ENCODE results near the gene DGKD.

DGKD gene

DNA sequence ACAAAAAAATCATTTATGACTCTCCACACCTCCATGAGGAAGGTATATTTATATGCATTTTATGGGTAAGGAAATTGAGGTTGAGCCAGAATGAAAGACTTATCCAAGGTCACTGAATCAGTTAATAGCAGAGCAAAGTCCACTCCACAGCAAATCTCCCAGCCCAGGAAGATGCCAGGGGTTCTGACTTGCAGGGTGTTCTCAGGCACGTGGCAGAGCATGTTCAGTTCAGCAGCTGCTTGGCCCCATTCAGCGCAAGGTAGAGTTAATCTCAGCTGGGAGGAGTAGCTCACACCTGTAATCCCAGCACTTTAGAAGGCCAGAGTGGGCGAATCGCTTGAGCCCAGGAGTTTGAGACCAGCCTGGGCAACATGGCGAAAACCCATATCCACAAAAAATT lies 17.8 kb upstream of the DGKD start:
- no peak for DNase-seq (ENCODE audit: low read depth in 2 of 2)

DNA sequence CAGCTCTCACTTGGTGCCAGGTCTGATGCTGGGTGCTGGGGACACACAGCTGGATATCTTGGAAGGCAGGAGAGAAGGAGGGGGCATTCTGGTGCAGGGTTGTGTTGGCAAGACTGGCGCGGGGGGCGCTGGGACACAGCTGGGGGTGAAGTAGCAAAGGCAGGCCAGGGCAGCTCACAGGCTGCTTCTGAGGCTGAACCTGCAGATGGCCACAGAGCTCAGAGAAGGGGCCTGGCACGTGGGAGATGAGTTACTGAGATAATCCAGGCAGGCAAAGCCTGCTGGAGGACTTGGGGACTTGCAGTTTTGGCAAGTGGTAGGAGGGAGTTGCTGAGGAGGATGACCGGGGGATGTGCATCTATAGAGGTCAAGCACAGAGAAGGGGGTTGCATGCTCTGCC lies 16.2 kb upstream of the DGKD start:
- DNase-seq (ENCODE audit: low read depth in 2 of 2) = no peak

DNA sequence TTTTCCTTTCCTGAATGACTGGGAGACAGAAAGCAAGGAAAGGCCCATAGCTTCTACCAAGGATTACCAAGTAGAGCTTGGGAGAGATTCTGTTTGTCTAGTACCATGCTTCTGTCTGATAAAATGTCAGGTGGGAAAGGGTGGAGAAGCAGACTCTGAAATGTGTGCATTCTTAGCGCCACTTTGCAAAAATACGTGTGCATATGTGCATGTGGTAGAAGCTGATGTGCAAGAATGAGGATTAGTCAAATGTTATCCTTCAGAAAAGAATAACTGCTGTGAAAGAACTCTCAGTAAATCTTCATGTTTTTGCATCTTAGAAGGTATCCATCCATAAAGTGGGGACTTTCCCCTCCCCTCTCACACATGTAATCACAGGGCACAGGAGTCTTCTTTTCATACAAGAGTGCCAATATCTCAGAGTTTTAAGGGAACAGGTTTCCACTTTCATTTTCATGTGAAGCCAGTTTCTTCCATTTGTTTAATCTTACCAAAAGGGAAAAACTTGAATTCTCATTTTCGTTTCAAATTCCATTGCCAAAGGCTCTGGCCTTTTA lies 15.4 kb upstream of the DGKD start:
- no peak for DNase-seq (ENCODE audit: low read depth in 2 of 2)

DNA sequence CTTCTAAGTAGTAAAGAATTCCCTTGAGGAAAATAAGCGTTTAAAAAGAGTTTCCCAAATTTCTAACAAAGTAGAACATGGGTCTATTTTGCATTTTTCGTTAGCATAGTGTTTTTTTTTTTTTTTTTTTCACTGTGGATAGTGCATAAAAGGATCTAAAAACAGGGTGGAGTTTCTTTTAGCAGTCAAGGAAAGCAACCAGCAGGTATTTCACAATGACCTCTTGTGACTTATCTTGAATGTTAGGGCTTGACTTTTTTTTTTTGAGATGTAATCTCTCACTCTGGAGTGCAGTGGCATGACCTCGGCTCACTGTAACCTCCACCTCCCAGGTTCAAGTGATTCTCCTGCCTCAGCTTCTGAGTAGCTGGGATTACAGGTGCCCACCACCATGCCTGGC lies 14.9 kb upstream of the DGKD start:
- no peak for DNase-seq (ENCODE audit: low read depth in 2 of 2)

DNA sequence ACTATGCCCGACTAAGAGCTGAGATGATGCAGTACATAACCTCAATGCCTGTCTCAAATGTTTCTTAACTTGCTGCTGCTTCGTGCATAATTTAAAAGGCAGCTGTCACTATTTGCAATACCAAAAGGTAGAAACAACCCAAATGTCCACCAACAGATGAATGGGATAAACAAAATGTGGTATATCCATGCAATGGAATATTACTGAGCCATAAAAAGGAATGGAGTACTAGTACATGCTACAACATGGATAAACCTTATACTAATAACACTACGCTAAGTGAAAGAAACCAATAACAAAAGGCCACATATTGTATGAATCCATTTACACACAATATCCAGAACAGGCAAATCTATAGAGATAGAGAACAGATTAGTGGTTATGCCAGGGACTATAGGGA lies 13.0 kb upstream of the DGKD start:
- no peak for DNase-seq (ENCODE audit: low read depth in 2 of 2)

DNA sequence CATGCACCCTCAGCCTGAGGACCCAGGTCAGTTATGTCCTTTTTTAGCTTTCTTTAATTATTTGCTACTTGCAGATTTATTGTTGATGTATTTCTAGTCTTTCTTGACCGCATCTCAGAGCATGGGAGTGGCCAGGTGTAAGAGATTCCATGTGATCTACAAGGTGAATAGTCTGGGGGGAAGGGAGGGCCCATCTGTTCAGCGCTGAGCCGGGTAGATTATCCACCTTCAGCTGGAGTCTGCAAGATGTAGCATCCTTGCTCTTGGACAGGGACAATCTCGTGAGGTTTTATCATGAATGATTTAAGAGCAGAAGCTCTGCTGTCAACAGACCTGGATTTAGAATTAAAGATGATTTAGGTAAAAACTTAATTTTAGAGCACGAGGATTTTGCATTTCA lies 12.0 kb upstream of the DGKD start:
- DNase-seq (ENCODE audit: low read depth in 2 of 2) = no peak

DNA sequence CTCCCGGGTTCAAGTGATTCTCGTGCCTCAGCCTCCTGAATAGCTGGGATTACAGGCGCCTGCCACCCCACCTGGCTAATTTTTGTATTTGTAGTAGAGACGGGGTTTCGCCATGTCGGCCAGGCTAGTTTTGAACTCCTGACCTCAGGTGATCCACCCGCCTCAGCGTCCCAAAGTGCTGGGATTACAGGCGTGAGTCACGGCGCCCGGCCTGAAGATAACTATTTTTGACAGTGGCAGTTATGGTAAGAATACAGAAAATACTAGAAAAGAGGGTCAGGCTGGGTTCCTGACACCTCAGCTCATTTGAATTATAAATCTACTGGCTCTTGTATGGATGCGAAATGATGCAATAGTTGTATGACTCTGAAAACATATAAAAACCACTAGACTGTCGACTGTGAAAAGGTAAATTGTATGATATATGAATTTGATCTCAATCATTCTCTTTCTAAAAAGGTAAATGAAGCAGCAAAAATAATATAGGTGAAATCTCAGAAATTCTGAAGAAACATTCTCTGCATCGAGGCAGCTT lies 11.1 kb upstream of the DGKD start:
- DNase-seq (ENCODE audit: low read depth in 2 of 2) = no peak

DNA sequence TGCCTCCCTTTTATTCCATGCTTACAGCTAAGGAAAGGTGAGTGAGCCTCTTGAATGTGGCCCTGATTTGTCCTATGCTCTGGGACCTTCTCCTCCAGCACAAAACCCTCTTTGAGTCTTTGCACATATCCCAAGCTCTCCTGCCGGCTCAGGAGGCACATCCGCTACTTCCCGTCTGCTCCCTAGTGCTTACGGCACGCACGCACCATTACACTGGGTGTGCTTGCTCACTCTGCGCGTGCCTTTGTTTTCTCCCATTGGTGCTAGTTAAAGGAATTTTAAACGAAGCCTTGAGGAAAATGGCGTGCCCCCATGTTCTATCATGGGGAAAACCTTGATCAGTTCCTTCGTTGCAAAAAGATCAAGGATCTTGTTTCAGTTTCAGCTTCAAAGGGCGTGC lies 7.9 kb upstream of the DGKD start:
- no peak for DNase-seq (ENCODE audit: low read depth in 2 of 2)

DNA sequence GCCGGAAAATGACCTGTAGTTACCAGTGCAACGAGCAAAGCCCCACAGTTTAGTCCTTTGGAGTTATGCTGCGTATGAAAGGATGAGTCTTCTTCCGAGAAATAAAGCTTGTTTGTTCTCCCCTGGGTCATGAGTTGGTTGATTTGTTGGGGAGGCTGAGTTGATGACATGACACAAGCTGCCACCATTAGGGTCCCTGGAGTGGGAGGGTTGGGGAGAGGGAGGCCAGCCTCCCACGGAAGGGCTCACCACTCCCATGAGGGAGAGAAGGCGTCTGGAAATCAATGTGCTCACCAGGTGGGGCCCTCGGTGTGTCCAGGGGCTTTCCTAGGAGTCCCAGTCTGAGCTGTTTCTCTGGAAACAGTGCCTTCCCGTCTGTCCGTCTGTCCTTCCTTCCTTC lies 7.4 kb upstream of the DGKD start:
- DNase-seq (ENCODE audit: low read depth in 2 of 2) = no peak

DNA sequence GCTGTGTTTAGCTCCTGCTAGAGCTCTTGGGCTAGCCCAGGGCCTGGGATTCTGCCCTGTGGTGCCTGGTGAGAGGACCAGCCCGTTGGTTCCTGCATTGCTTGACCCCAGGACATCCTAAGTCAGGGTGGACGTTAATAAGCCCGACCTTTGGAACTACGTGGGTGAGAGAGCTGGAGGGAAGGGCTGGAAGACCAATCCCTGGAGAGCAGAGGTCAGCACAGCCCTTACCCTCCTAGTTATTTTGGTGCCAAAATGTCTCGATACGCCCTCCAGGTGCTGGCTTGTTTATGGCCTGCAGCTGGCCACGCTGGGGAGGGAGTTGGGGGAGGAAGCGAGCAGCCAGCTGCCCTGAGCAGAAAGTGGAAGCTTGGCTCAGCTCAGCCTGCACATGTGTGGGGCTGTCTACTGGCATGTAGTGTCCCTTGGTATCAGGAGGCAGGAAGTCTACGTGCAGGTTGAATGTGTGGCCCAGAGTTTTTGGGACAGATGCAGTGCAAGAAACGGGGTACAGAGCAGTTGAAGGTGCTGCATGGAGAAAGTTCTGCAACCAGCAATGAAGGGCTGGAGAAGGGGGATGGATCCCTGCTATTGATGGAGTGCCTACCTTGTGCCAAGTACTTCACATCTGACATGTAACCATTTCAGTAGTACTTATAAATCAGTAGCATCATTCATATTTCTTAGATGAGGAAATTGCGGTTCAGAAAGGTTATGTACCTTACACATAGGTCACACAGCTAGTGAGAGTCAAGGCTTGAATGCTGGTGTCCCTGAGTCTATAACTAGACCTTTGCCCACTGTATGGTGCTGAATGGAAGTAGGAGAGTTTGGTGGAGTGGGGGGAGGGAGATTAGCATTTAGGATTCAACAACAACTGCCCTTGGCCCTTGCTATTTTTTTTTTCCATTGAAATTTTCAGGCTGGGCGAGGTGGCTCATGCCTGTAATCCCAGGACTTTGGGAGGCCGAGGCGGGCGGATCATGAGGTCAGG lies 5.0 kb upstream of the DGKD start:
- DNase-seq (ENCODE audit: low read depth in 2 of 2) = no peak

DNA sequence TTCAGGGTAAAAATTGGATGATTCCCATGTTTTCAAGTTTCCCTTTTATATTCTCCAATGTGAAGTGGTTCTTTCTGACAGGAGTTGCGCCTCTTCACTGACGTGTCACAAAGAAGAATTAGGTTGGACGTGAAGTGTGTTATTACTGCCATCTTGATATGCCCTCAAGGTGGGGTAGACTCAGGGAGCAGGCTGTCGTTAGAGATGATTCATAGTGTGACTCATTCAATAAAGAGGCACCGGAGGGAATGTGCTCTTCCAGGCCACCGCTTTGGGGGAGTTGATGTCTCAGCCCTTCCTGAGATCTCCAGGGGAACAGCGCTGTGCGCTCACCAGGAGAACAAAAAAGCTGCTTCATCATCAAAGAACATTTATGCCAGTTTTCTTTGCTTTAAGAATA lies 3.6 kb upstream of the DGKD start:
- DNase-seq (ENCODE audit: low read depth in 2 of 2) = peak; percentile 37 to 40

DNA sequence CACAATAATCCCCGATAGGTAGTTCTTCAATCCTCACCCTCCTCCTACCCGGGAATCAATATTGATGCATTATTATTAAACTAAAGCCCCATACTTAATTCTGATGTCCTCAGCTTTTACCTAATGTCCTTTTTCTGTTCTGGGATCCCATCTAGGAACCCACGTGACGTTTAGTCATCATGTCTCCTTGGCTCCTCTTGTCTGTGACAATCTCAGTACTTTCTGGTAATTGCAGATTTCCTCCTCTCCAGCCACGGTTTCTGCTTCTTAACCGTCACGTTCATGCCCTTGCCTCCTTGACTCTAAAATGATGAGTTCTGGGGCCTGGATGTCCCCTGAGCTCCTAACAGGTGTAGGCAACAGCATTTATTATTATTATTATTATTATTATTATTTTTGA lies 2.9 kb upstream of the DGKD start:
- DNase-seq (ENCODE audit: low read depth in 2 of 2) = no peak

DNA sequence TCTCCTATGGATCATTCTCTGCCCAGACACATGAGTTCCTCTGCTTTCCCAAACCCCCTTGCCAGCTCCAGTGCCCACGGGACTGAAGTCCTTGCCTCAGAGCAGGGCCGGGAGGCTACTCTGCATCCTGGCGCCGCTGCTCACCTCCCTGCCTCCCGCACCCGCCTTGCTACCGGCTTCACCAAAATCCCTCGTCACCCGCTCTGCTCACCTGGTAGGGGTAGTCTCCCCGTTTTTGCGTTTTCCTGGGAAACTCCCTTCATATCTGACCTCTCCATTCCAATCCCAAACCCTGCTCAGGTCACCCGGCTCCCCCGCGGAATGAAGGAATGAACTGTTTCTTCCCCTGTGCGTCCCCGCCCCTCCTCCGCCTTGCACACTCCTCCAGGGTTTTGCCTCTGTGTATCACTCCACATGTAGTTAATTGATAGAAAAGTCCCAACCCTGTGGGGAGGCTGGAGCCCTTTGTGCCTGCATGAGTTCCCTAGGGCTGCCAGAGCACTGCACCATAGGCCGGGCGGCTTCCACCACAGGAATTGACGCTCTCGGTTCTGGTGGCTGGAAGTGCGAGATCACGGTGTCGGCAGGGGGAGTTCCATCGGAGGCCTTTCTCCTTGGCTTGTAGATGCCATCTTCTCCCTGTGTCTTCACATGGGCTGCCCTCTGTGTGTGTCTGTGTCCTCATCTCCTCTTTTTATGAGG lies 2.0 kb upstream of the DGKD start:
- no peak for DNase-seq (ENCODE audit: low read depth in 2 of 2)

DNA sequence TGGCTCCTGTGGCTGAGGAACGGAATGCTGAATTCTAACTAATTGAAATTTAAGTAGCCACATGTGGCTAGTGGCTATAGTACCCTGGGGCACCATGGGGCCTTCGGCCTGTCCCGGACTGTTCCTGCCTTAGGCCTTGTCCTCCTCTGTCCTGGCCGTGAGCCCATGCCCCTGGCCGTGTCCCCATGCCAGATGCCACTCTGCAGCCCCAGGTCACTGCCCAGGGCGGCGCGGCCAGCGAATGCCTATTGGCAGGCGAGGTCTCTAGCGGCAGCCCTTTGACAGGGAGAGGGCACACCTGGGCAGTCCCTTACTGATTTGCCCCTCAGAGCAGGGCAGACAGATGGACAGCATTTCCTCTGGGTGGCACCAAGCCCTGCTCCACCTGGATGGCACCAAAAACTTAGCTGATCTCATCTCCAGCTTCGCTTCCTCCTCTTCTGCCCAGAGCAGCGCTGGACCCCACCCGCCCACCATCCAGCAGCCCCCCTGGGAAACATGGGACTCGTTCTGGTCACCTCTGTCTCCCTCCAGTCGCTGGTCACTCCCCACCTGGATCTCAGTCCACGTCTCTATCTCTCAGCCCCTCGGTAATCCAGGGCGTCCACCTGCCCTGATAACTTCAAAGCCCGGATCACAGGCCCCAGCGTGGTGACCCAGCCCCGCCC lies 1.1 kb upstream of the DGKD start:
- no peak for DNase-seq (ENCODE audit: low read depth in 2 of 2)

DNA sequence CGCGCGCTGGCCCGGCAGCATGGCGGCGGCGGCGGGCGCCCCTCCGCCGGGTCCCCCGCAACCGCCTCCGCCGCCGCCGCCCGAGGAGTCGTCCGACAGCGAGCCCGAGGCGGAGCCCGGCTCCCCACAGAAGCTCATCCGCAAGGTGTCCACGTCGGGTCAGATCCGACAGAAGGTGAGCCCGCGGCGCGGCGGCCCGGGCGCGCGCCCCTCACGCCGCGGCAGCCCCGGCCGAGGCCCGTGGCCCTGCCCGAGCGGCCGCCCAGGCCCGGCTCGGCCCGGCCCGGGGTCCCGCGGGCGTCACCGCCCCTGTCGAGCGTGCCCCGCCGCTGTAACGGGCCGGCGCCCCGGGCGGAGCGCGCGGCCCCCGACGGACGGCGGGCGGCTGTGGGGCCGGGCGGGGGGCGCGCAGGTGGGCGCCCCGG lies 218 bp downstream of the DGKD start:
- DNase-seq (ENCODE audit: low read depth in 2 of 2) = no peak

DNA sequence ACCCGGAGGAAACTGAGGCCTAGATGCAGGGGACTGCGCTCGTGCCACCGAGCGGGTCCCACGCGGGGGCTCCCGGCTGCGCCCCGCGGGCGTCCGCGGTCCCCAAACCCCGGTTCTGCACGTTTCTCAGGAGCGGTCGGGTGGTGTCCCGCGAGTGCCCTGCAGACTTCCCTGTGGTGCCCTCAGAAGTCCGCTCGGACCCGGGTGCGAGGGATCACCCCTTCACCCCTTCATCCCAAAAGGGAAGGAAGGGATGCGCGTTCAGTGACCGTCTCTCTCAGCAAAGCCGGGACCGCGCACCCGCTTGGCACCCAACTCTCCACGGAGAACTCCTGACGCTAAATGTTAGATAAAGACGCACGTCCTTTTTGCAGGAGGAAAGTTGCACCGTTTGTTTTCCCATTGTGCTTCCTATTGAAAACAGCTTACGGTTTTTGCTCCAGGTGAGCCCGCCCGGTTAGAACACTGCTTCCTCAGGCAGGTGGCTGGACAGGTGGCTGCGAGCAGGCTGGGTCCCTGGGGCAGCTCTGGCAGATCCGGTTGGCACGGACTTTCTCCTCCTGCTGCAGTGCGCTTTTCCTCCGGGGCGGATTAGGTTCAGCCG lies 779 bp downstream of the DGKD start:
- no peak for DNase-seq (ENCODE audit: low read depth in 2 of 2)

DNA sequence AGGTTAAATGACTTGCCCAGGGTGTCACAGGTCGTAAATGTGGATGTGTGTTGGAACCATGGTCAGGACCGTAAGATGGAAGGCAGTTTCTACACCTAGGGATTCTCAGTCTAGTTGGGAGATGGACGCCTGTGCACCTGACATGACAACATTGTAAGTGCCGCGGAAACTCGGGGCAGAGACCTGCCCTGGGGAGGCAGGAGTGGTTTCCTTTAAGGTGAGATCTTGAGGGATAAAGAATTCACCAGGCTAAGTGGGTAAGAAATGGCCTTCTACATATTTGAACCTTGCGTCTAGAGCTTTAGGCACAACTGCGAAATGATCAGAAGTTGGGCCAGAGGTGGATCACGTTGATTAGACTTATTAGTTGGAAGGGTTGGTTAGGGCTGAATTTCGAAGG lies 1.6 kb downstream of the DGKD start:
- no peak for DNase-seq (ENCODE audit: low read depth in 2 of 2)

DNA sequence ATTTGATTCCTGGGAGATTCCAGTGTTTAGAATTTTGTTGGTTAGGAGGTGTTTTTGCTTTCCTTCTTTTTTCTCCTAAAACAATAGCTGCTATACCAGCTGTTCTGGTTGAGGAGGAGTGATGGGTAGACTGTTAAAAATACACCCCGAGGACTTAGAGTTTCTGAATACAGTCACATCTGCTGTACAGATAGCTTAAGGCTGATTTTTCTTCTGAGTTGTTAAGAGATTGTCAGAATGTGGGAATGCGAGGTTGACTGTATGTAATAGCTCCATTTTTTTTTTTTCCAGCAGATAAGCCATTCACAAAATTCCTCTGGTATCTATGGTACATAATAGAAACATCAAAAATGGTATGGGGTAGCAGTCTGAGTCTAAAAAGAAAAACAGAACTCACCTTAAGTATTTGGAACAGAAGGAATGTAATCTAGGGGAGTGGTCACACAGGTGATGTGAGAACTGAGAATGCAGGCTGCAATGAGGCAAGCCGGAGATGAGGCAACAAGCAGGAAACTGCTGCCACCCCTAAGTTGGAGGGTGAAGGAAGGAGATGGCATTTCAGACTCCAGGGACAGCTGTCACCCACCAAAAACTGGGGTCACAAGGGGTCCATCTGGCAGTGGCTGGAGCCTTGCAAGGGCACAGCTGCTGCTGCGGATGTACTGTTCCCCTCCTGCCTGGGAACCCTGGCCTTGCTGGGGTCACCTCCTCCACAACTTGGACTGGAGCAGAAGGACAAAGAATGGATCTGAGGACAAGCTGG lies 2.4 kb downstream of the DGKD start:
- no peak for DNase-seq (ENCODE audit: low read depth in 2 of 2)

DNA sequence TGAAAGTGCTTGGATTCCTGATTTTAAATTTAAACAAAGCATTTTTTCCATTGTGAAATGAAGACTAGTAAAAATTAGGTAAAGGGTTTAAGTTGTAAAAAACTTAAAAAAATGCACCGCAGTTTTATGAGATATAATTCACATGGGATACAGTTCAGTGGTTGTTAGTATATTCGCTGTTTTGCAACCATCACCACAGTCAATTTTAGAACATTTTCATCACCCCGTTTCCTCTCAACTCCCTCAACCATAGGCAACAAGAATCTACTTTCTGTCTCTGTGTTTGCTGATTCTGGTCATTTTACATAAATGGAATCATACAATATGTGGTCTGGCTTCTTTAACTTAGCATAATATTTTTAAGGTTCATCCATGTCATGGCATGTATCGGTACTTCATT lies 4.0 kb downstream of the DGKD start:
- DNase-seq (ENCODE audit: low read depth in 2 of 2) = no peak

DNA sequence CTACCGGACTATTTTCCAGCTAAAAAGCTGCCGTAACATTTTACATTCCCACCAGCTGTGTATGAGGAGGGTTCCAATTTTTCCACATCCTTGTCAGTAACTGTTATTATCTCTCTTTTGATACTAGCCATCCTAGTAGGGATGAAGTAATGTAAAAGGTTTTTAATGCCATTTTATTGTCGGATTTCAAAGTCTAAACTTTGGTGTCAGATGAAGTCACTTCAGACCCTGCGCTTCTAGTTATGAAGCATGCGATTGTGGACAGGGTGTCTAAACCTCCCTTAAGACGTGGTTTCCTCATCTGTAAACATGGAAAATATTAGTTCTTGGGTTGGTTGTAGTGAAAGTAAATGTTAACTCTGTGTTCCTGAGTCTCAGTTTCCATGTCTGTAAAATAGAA lies 4.7 kb downstream of the DGKD start:
- DNase-seq (ENCODE audit: low read depth in 2 of 2) = no peak

DNA sequence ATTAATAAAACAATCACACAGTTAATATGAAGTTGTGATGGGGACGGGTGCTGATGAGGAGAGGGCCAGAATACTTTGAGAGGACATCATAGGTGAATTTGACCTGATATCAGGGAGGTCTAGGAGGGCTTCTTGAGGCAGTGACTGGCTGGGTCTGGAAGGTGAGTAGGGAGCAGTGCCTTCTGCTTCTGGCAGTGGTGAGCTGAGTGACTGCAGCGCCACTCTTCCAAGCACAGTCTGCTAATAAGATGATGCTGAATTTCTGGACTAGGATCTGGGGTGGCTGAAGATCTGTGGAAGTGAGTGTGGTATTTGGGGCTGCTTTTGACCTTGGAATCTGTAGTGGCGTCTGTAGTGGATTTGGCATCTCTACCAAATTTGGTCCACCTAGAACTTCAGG lies 5.5 kb downstream of the DGKD start:
- no peak for DNase-seq (ENCODE audit: low read depth in 2 of 2)
